ENCODE results near the gene FOXP1.

Gene FOXP1

DNA sequence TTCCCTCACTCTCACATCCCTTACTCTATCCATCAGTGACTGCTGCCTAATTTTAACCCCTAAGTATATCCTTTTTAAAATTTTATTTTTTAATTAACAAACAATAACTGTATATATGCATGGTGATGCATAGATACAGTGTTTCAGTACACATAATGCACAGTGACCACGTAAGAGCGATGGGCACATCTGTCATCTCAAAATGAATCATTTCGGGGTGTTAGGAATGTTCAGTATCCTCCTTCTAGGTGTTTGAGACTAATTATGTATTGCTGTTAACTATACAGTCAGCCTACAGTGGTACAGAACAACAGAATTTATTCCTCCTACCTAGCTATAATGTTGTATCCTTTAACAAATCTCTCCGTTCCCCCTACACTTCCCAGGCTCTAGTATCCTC is 307.0 kb downstream of the FOXP1 start:
- no peaks in the 10 kb centered on the region for H4K20me1 ChIP-seq (ENCODE audit: low read depth, low read length)
- TF ChIP-seq EZH2phosphoT487 (conservative IDR thresholded peaks at IDR 0.05; ENCODE audit: low read length) = no peak
- TF ChIP-seq, protein P1, sequence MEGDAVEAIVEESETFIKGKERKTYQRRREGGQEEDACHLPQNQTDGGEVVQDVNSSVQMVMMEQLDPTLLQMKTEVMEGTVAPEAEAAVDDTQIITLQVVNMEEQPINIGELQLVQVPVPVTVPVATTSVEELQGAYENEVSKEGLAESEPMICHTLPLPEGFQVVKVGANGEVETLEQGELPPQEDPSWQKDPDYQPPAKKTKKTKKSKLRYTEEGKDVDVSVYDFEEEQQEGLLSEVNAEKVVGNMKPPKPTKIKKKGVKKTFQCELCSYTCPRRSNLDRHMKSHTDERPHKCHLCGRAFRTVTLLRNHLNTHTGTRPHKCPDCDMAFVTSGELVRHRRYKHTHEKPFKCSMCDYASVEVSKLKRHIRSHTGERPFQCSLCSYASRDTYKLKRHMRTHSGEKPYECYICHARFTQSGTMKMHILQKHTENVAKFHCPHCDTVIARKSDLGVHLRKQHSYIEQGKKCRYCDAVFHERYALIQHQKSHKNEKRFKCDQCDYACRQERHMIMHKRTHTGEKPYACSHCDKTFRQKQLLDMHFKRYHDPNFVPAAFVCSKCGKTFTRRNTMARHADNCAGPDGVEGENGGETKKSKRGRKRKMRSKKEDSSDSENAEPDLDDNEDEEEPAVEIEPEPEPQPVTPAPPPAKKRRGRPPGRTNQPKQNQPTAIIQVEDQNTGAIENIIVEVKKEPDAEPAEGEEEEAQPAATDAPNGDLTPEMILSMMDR (IDR thresholded peaks at IDR 0.05; ENCODE audit: insufficient read depth, low read length, poor library complexity, severe bottlenecking) = no peak
- H3K36me3 ChIP-seq (ENCODE audit: low read length) = no peaks in the 10 kb centered on the region
- H3K79me2 ChIP-seq (ENCODE audit: insufficient read depth, low read length) = no peaks in the 10 kb centered on the region
- H3K9me2 ChIP-seq (replicated peaks; ENCODE audit: insufficient read depth, low read length) = no peaks in the 10 kb centered on the region
- no peak overlapping the region for H3K9ac ChIP-seq (ENCODE audit: low read length)
- H3F3A ChIP-seq (ENCODE audit: insufficient read depth) = no peaks in the 10 kb centered on the region
- no peaks in the 10 kb centered on the region for H3K27me3 ChIP-seq (ENCODE audit: low read length)
- H3K4me2 ChIP-seq (ENCODE audit: low read depth, low read length, poor library complexity, severe bottlenecking) = no peak overlapping the region
- no peaks in the 10 kb centered on the region for H3K9me3 ChIP-seq (ENCODE audit: insufficient read depth, low read length)
- H2AFZ ChIP-seq (ENCODE audit: low read depth, low read length, severe bottlenecking) = no peak overlapping the region
- no peak overlapping the region for H3K27ac ChIP-seq (ENCODE audit: low read depth, low read length)
- no peak overlapping the region for H3K4me3 ChIP-seq (ENCODE audit: insufficient read depth, low read length, poor library complexity, severe bottlenecking)

- Histone ChIP-seq H3K4me3 (ENCODE audit: insufficient read depth, low read length, poor library complexity, severe bottlenecking) (no peak overlapping the region), H3K36me3 (ENCODE audit: low read length) (no peaks in the 10 kb centered on the region), H3K79me2 (ENCODE audit: insufficient read depth, low read length) (no peaks in the 10 kb centered on the region), H3K9me2 (replicated peaks; ENCODE audit: insufficient read depth, low read length) (no peaks in the 10 kb centered on the region), H2AFZ (ENCODE audit: low read depth, low read length, severe bottlenecking) (no peak overlapping the region), H3K9me3 (ENCODE audit: insufficient read depth, low read length) (no peaks in the 10 kb centered on the region), H3K4me2 (ENCODE audit: low read depth, low read length, poor library complexity, severe bottlenecking) (no peak overlapping the region), H4K20me1 (ENCODE audit: low read depth, low read length) (no peaks in the 10 kb centered on the region), H3K27me3 (ENCODE audit: low read length) (no peaks in the 10 kb centered on the region), H3K27ac (ENCODE audit: low read depth, low read length) (no peak overlapping the region), H3F3A (ENCODE audit: insufficient read depth) (no peaks in the 10 kb centered on the region), H3K9ac (ENCODE audit: low read length) (no peak overlapping the region)
- TF ChIP-seq, protein P1 (IDR thresholded peaks at IDR 0.05; ENCODE audit: insufficient read depth, low read length, poor library complexity, severe bottlenecking) = no peak
- no peak for TF ChIP-seq EZH2phosphoT487 (conservative IDR thresholded peaks at IDR 0.05; ENCODE audit: low read length)
Observed at GRCh38 chr3:71273453-71273852, 310.1 kb downstream of the FOXP1 start.

DNA sequence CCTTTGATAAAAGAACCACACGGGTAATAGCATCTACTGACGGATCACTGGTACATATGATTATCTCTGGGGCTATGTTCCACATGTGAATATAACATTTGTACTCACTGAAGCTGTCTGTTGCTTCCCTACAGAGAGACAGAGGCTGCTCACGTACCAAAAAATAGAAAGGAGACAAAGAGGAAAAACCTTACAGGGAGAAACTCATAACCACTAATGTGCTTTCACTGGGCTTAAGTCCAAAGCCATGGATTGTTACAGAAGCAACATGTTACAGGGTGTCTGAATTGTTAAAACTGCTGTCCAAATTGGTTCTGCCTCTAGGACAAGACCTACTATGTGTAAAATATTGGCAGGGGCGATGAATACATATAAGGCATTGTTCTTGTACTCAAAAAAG is 311.9 kb downstream of the FOXP1 start:
- Histone ChIP-seq H3K36me3 (ENCODE audit: low read length) (no peaks in the 10 kb centered on the region), H3K9me2 (replicated peaks; ENCODE audit: insufficient read depth, low read length) (no peaks in the 10 kb centered on the region), H2AFZ (ENCODE audit: low read depth, low read length, severe bottlenecking) (no peak overlapping the region), H4K20me1 (ENCODE audit: low read depth, low read length) (no peaks in the 10 kb centered on the region), H3K4me3 (ENCODE audit: insufficient read depth, low read length, poor library complexity, severe bottlenecking) (no peak overlapping the region), H3K9ac (ENCODE audit: low read length) (no peak overlapping the region), H3K79me2 (ENCODE audit: insufficient read depth, low read length) (no peaks in the 10 kb centered on the region), H3F3A (ENCODE audit: insufficient read depth) (no peaks in the 10 kb centered on the region), H3K9me3 (ENCODE audit: insufficient read depth, low read length) (no peaks in the 10 kb centered on the region), H3K27ac (ENCODE audit: low read depth, low read length) (no peak overlapping the region), H3K27me3 (ENCODE audit: low read length) (no peaks in the 10 kb centered on the region), H3K4me2 (ENCODE audit: low read depth, low read length, poor library complexity, severe bottlenecking) (no peak overlapping the region)
- TF ChIP-seq EZH2phosphoT487 (conservative IDR thresholded peaks at IDR 0.05; ENCODE audit: low read length) = no peak
- TF ChIP-seq, protein P1 (IDR thresholded peaks at IDR 0.05; ENCODE audit: insufficient read depth, low read length, poor library complexity, severe bottlenecking) = no peak

Measured in SU-DHL-6 (cell line).